Measurements from ENCODE around the gene GNG7.

DNA sequence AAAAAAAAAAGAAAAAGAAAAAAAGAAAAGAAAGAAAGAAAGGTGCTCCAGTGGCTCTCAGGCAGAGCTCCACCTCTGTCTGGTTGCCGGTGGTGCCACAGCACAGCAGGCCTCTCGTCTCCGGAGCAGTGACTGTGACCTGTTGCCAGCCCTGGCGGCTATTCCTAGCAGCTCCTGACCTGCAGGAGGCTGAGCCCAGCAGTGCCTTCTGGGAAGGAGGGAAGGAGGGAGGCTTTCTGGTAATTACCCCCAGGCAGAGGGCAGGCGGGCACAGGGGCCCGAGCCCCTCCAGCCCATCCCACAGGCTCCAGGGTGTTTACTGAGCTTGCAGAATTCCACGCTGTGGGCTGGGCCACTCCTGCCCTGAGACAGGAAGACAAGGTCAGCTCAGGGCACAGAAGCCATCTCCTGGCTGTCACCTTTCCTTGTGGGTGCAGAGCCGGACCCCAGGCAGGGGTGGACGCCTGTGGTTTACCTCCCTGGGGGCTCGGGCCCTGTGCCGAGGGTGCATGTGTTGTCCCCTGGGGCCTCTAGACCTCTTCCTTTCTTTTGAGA lies 77.9 kb downstream of the GNG7 start:
- no peak for TF ChIP-seq POLR2AphosphoS5 (IDR thresholded peaks at IDR 0.05; ENCODE audit: low read depth, low read length)
- no peak for TF ChIP-seq POLR2A (IDR thresholded peaks at IDR 0.05; ENCODE audit: low read depth, low read length)
- TF ChIP-seq TAF1 (IDR thresholded peaks at IDR 0.05; ENCODE audit: borderline replicate concordance, low read depth, low read length): no peak
